ENCODE measurements around the gene DOK5. TPM values are rescaled to one million over a fixed set of nuclear protein-coding genes. Genes with fewer than 3 reads are reported as not detected.

Gene DOK5
- total and polyA plus RNA-seq, 2 experiments from 2014 or later = 5.0 to 6.9 TPM

DNA sequence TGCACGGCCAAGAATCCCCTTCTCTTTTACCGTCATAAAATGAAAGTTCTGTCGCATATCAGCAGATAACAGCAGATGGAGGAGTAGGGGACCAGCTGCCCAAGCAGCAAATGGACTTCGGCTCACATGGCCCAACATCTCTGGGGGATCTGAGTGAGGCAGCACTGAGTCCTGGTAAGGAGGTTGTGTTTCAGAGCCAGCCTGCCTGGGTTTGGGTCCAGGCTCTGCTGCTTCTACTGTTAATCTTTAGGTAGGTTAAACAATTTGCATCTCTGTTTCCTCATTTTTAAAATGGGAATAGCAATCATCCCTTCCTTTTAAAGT is 193.6 kb downstream of the DOK5 start:
- H3K27ac ChIP-seq (ENCODE audit: low read depth) = no peak overlapping the region
- no peaks in the 10 kb centered on the region for H4K20me1 ChIP-seq (replicated peaks; ENCODE audit: insufficient read depth)
- Mint-ChIP-seq H3K27ac (no peak overlapping the region), H3K27me3 (ENCODE audit: insufficient read depth, low read depth, poor library complexity) (no peaks in the 10 kb centered on the region), H3K36me3 (ENCODE audit: low read depth) (peaks cover 3% of the 10 kb centered on the region; the same call in 1 of the 3 replicates), H3K4me1 (no peaks in the 10 kb centered on the region), H3K4me3 (no peak overlapping the region), H3K9me3 (peaks cover 38% of the 10 kb centered on the region)
- no peaks in the 10 kb centered on the region for H3K9me2 ChIP-seq (ENCODE audit: insufficient read depth)
- H3K79me2 ChIP-seq (replicated peaks; ENCODE audit: insufficient read depth) = no peaks in the 10 kb centered on the region
- no peak; the same call in 2 of the 3 replicates for ATAC-seq
- no peak for DNase-seq (ENCODE audit: low spot score)
- H3F3A ChIP-seq (replicated peaks; ENCODE audit: low read depth) = no peaks in the 10 kb centered on the region
- no peak overlapping the region for H3K4me3 ChIP-seq
- H3K4me1 ChIP-seq (ENCODE audit: insufficient read depth) = no peaks in the 10 kb centered on the region; the same call in 1 of the 2 replicates
- peaks cover 3% of the 10 kb centered on the region; the same call in 1 of the 2 replicates for H3K27me3 ChIP-seq (ENCODE audit: insufficient read depth)
- peak overlapping the region; percentile 97 for H2AFZ ChIP-seq
- TF ChIP-seq STAT1 (IDR thresholded peaks at IDR 0.05; ENCODE audit: unreplicated experiment) (no peak), POLR2AphosphoS5 (IDR thresholded peaks at IDR 0.05; ENCODE audit: low read depth) (no peak), NANOG (IDR thresholded peaks at IDR 0.05; ENCODE audit: borderline replicate concordance) (no peak)
- H3K36me3 ChIP-seq (ENCODE audit: insufficient read depth) = no peaks in the 10 kb centered on the region; the same call in 1 of the 2 replicates
- H3K4me2 ChIP-seq = no peak overlapping the region; the same call in 1 of the 2 replicates

DNA sequence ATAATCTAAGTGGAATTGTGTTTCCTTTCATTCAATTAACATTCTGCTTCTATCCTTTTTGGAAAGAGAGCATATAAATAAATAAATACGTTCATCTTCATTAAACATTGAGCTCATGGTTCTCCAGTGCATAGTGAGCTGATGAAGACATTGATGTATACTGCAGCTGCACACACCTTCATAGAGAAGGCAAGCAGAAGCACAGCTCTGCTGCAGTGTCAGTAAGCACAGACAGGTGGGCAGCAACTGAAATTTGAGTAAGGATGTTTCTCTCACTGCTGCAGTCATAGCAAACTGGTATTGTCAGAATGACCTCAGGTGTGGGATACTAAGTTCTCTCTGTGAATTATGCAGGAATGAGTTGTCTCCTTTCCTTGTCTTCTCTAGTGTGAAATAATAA is 202.9 kb downstream of the DOK5 start:
- Histone ChIP-seq H3K4me2 (no peak overlapping the region), H3K27me3 (ENCODE audit: insufficient read depth) (no peaks in the 10 kb centered on the region), H4K20me1 (replicated peaks; ENCODE audit: insufficient read depth) (no peaks in the 10 kb centered on the region), H3F3A (replicated peaks; ENCODE audit: low read depth) (no peaks in the 10 kb centered on the region), H3K9me2 (ENCODE audit: insufficient read depth) (no peaks in the 10 kb centered on the region), H3K4me3 (no peak overlapping the region), H3K27ac (ENCODE audit: low read depth) (no peak overlapping the region), H2AFZ (no peak overlapping the region), H3K36me3 (ENCODE audit: insufficient read depth) (no peaks in the 10 kb centered on the region), H3K79me2 (replicated peaks; ENCODE audit: insufficient read depth) (no peaks in the 10 kb centered on the region), H3K4me1 (ENCODE audit: insufficient read depth) (no peaks in the 10 kb centered on the region)
- no peak for ATAC-seq
- H3K4me3 Mint-ChIP-seq = no peak overlapping the region
- H3K4me1 Mint-ChIP-seq = no peaks in the 10 kb centered on the region; the same call in 2 of the 3 replicates
- H3K36me3 Mint-ChIP-seq (ENCODE audit: low read depth) = peaks cover 12% of the 10 kb centered on the region
- no peak for DNase-seq (ENCODE audit: low spot score)
- H3K9me3 Mint-ChIP-seq = peaks cover 82% of the 10 kb centered on the region
- H3K27ac Mint-ChIP-seq = no peak overlapping the region
- H3K27me3 Mint-ChIP-seq (ENCODE audit: insufficient read depth, low read depth, poor library complexity) = peaks cover 3% of the 10 kb centered on the region
- TF ChIP-seq, protein P1, sequence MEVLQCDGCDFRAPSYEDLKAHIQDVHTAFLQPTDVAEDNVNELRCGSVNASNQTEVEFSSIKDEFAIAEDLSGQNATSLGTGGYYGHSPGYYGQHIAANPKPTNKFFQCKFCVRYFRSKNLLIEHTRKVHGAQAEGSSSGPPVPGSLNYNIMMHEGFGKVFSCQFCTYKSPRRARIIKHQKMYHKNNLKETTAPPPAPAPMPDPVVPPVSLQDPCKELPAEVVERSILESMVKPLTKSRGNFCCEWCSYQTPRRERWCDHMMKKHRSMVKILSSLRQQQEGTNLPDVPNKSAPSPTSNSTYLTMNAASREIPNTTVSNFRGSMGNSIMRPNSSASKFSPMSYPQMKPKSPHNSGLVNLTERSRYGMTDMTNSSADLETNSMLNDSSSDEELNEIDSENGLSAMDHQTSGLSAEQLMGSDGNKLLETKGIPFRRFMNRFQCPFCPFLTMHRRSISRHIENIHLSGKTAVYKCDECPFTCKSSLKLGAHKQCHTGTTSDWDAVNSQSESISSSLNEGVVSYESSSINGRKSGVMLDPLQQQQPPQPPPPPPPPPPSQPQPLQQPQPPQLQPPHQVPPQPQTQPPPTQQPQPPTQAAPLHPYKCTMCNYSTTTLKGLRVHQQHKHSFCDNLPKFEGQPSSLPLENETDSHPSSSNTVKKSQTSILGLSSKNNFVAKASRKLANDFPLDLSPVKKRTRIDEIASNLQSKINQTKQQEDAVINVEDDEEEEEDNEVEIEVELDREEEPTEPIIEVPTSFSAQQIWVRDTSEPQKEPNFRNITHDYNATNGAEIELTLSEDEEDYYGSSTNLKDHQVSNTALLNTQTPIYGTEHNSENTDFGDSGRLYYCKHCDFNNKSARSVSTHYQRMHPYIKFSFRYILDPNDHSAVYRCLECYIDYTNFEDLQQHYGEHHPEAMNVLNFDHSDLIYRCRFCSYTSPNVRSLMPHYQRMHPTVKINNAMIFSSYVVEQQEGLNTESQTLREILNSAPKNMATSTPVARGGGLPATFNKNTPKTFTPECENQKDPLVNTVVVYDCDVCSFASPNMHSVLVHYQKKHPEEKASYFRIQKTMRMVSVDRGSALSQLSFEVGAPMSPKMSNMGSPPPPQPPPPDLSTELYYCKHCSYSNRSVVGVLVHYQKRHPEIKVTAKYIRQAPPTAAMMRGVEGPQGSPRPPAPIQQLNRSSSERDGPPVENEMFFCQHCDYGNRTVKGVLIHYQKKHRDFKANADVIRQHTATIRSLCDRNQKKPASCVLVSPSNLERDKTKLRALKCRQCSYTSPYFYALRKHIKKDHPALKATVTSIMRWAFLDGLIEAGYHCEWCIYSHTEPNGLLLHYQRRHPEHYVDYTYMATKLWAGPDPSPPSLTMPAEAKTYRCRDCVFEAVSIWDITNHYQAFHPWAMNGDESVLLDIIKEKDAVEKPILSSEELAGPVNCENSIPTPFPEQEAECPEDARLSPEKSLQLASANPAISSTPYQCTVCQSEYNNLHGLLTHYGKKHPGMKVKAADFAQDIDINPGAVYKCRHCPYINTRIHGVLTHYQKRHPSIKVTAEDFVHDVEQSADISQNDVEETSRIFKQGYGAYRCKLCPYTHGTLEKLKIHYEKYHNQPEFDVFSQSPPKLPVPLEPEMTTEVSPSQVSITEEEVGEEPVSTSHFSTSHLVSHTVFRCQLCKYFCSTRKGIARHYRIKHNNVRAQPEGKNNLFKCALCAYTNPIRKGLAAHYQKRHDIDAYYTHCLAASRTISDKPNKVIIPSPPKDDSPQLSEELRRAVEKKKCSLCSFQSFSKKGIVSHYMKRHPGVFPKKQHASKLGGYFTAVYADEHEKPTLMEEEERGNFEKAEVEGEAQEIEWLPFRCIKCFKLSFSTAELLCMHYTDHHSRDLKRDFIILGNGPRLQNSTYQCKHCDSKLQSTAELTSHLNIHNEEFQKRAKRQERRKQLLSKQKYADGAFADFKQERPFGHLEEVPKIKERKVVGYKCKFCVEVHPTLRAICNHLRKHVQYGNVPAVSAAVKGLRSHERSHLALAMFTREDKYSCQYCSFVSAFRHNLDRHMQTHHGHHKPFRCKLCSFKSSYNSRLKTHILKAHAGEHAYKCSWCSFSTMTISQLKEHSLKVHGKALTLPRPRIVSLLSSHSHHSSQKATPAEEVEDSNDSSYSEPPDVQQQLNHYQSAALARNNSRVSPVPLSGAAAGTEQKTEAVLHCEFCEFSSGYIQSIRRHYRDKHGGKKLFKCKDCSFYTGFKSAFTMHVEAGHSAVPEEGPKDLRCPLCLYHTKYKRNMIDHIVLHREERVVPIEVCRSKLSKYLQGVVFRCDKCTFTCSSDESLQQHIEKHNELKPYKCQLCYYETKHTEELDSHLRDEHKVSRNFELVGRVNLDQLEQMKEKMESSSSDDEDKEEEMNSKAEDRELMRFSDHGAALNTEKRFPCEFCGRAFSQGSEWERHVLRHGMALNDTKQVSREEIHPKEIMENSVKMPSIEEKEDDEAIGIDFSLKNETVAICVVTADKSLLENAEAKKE (CRISPR knock-in tag; IDR thresholded peaks at IDR 0.05) = no peak
- no peak for TF ChIP-seq ZNF114 (CRISPR knock-in tag; IDR thresholded peaks at IDR 0.05)
- TF ChIP-seq, protein P2, sequence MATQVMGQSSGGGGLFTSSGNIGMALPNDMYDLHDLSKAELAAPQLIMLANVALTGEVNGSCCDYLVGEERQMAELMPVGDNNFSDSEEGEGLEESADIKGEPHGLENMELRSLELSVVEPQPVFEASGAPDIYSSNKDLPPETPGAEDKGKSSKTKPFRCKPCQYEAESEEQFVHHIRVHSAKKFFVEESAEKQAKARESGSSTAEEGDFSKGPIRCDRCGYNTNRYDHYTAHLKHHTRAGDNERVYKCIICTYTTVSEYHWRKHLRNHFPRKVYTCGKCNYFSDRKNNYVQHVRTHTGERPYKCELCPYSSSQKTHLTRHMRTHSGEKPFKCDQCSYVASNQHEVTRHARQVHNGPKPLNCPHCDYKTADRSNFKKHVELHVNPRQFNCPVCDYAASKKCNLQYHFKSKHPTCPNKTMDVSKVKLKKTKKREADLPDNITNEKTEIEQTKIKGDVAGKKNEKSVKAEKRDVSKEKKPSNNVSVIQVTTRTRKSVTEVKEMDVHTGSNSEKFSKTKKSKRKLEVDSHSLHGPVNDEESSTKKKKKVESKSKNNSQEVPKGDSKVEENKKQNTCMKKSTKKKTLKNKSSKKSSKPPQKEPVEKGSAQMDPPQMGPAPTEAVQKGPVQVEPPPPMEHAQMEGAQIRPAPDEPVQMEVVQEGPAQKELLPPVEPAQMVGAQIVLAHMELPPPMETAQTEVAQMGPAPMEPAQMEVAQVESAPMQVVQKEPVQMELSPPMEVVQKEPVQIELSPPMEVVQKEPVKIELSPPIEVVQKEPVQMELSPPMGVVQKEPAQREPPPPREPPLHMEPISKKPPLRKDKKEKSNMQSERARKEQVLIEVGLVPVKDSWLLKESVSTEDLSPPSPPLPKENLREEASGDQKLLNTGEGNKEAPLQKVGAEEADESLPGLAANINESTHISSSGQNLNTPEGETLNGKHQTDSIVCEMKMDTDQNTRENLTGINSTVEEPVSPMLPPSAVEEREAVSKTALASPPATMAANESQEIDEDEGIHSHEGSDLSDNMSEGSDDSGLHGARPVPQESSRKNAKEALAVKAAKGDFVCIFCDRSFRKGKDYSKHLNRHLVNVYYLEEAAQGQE (IDR thresholded peaks at IDR 0.05; ENCODE audit: unreplicated experiment) = no peak
- TF ChIP-seq NANOG (IDR thresholded peaks at IDR 0.05; ENCODE audit: borderline replicate concordance) = no peak
- TF ChIP-seq, protein P3, sequence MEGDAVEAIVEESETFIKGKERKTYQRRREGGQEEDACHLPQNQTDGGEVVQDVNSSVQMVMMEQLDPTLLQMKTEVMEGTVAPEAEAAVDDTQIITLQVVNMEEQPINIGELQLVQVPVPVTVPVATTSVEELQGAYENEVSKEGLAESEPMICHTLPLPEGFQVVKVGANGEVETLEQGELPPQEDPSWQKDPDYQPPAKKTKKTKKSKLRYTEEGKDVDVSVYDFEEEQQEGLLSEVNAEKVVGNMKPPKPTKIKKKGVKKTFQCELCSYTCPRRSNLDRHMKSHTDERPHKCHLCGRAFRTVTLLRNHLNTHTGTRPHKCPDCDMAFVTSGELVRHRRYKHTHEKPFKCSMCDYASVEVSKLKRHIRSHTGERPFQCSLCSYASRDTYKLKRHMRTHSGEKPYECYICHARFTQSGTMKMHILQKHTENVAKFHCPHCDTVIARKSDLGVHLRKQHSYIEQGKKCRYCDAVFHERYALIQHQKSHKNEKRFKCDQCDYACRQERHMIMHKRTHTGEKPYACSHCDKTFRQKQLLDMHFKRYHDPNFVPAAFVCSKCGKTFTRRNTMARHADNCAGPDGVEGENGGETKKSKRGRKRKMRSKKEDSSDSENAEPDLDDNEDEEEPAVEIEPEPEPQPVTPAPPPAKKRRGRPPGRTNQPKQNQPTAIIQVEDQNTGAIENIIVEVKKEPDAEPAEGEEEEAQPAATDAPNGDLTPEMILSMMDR (conservative IDR thresholded peaks at IDR 0.05; ENCODE audit: low read depth in 2 of 2) = no peak
- no peak for TF ChIP-seq EZH2phosphoT487 (IDR thresholded peaks at IDR 0.05; ENCODE audit: unreplicated experiment)
- TF ChIP-seq STAT1 (IDR thresholded peaks at IDR 0.05; ENCODE audit: unreplicated experiment) = no peak
- no peak for TF ChIP-seq CREB1 (CRISPR knock-in tag; IDR thresholded peaks at IDR 0.05; ENCODE audit: low read depth)
- no peak for TF ChIP-seq EZH2 (IDR thresholded peaks at IDR 0.05; ENCODE audit: low read depth, unreplicated experiment)
- TF ChIP-seq JUNB (IDR thresholded peaks at IDR 0.05; ENCODE audit: unreplicated experiment) = no peak

All from GM23338 (cell line).